Measurements from ENCODE around the gene CDK5RAP3. TPM values are rescaled to one million over a fixed set of nuclear protein-coding genes. Genes with fewer than 3 reads are reported as not detected.
A peak's percentile ranks its signal among the peaks of the same experiment; 100 is the strongest.
"Not testable (repeated sequence)": the region's sequence is repeated elsewhere in the genome, so short reads cannot be mapped to it uniquely, and the experiment has no call there.

CDK5RAP3 gene
- total RNA-seq, 1 experiment from 2014 or later, result 213 TPM

GRCh38 chr17:48011405-48012150 is 40.7 kb downstream of the CDK5RAP3 start:
- peaks cover 38% of the 10 kb centered on the region for H3K4me1 ChIP-seq (ENCODE audit: low read length)
- H3K79me2 ChIP-seq (ENCODE audit: low read length), result no peaks in the 10 kb centered on the region
- no peaks in the 10 kb centered on the region for H4K20me1 ChIP-seq (ENCODE audit: insufficient read depth, low read depth, low read length)
- H3K4me3 ChIP-seq (ENCODE audit: low read length), result peak overlapping the region; percentile 80
- H3K9me2 ChIP-seq (replicated peaks; ENCODE audit: insufficient read depth, low read length), result no peaks in the 10 kb centered on the region
- H3K9me3 ChIP-seq (ENCODE audit: low read length), result no peaks in the 10 kb centered on the region
- H3K36me3 ChIP-seq (ENCODE audit: insufficient read depth, low read length), result no peaks in the 10 kb centered on the region
- DNase-seq, result peak; percentile 87
- no peaks in the 10 kb centered on the region for H3K27me3 ChIP-seq (ENCODE audit: low read length)
- H3K27ac ChIP-seq (ENCODE audit: low read length), result peak overlapping the region; percentile 66
- H3K9ac ChIP-seq (ENCODE audit: low read length), result peak overlapping the region; percentile 84
- H2AFZ ChIP-seq (ENCODE audit: low read length), result peak overlapping the region; percentile 95
- H3K4me2 ChIP-seq (ENCODE audit: low read depth, low read length, poor library complexity, severe bottlenecking), result peak overlapping the region; percentile 100

DNA sequence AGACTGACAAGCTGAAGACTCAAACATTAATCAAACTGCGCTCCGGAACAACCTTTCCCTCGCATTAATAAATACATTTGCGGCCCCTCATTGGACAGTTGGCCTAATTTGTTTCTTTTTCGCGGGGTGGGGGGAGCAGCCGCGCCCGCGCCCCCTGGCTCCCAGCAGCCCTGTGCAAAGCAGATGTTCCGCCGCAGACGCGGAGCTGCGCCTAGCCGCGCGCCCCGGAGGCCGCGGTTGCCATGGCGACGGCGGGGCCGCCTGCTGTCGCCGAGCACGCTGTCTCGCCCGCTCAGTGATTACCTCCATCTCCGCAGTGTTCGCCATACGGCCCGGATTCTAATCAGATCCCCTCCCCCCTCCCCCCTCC is 41.2 kb downstream of the CDK5RAP3 start:
- H3K27me3 ChIP-seq (ENCODE audit: low read length), result no peaks in the 10 kb centered on the region
- H3K36me3 ChIP-seq (ENCODE audit: insufficient read depth, low read length), result no peaks in the 10 kb centered on the region
- peak overlapping the region; percentile 100 for H3K4me2 ChIP-seq (ENCODE audit: low read depth, low read length, poor library complexity, severe bottlenecking)
- H2AFZ ChIP-seq (ENCODE audit: low read length), result peak overlapping the region; percentile 95
- H4K20me1 ChIP-seq (ENCODE audit: insufficient read depth, low read depth, low read length), result no peaks in the 10 kb centered on the region
- H3K4me1 ChIP-seq (ENCODE audit: low read length), result peaks cover 41% of the 10 kb centered on the region
- H3K9me3 ChIP-seq (ENCODE audit: low read length), result no peaks in the 10 kb centered on the region
- peak overlapping the region; percentile 66 for H3K27ac ChIP-seq (ENCODE audit: low read length)
- H3K79me2 ChIP-seq (ENCODE audit: low read length), result no peaks in the 10 kb centered on the region
- peak overlapping the region; percentile 80 for H3K4me3 ChIP-seq (ENCODE audit: low read length)
- peak overlapping the region; percentile 84 for H3K9ac ChIP-seq (ENCODE audit: low read length)
- peak; percentile 93 for DNase-seq
- no peaks in the 10 kb centered on the region for H3K9me2 ChIP-seq (replicated peaks; ENCODE audit: insufficient read depth, low read length)

GRCh38 chr17:48012654-48013053 is 41.7 kb downstream of the CDK5RAP3 start:
- H3K79me2 ChIP-seq (ENCODE audit: low read length), result no peaks in the 10 kb centered on the region
- H3K27ac ChIP-seq (ENCODE audit: low read length), result no peak overlapping the region
- no peaks in the 10 kb centered on the region for H3K36me3 ChIP-seq (ENCODE audit: insufficient read depth, low read length)
- H3K9me2 ChIP-seq (replicated peaks; ENCODE audit: insufficient read depth, low read length), result no peaks in the 10 kb centered on the region
- H3K4me2 ChIP-seq (ENCODE audit: low read depth, low read length, poor library complexity, severe bottlenecking), result peak overlapping the region; percentile 100
- no peaks in the 10 kb centered on the region for H4K20me1 ChIP-seq (ENCODE audit: insufficient read depth, low read depth, low read length)
- H2AFZ ChIP-seq (ENCODE audit: low read length), result 0 out of 2 replicates have a peak overlapping the region, but pooled peaks have one; percentile 48
- H3K4me1 ChIP-seq (ENCODE audit: low read length), result peaks cover 46% of the 10 kb centered on the region
- H3K4me3 ChIP-seq (ENCODE audit: low read length), result peak overlapping the region; percentile 56
- no peaks in the 10 kb centered on the region for H3K27me3 ChIP-seq (ENCODE audit: low read length)
- DNase-seq, result no peak
- 0 out of 2 replicates have a peak overlapping the region, but pooled peaks have one; percentile 31 for H3K9ac ChIP-seq (ENCODE audit: low read length)
- no peaks in the 10 kb centered on the region for H3K9me3 ChIP-seq (ENCODE audit: low read length)

DNA sequence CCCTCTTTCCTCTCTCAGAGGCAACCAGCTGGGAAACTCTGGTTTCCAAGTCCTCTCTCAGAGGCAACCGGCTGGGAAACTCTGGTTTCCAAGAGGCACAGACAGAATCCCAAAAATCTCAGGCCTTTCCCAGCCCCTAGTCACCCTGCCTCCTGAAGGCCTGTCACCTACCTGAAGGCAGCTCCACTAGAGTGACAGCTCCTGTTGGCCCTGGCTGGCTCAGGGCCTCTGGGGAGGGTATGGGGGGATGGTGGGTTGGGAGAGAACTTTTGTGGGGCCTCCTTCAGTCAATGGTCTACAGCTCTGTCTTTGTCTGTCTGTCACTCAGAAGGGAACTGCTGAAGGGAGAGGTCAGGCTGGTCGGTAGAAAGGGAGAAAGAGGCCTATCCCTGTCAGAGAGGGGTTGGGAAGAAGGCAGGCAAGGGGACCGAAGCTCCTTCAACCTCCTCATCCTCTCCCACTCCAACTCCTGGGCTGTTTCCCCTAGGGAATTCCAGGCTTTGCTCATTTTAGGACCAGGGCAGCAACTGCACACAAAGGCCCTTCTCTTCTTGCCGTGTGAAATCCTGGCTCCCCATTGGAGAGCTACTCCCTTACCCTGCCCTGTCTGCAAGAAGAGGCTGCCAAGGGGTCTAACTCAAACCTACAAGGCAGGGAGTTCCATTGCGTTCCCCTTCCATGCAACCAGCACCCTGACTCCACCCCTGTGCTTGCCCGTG is 43.1 kb downstream of the CDK5RAP3 start:
- no peaks in the 10 kb centered on the region for H3K79me2 ChIP-seq (ENCODE audit: low read length)
- no peak overlapping the region for H3K4me3 ChIP-seq (ENCODE audit: low read length)
- no peak for DNase-seq
- H3K4me1 ChIP-seq (ENCODE audit: low read length), result peaks cover 55% of the 10 kb centered on the region
- no peaks in the 10 kb centered on the region for H3K36me3 ChIP-seq (ENCODE audit: insufficient read depth, low read length)
- no peak overlapping the region for H3K9ac ChIP-seq (ENCODE audit: low read length)
- no peak overlapping the region for H3K4me2 ChIP-seq (ENCODE audit: low read depth, low read length, poor library complexity, severe bottlenecking)
- no peak overlapping the region for H3K27ac ChIP-seq (ENCODE audit: low read length)
- no peaks in the 10 kb centered on the region for H3K9me3 ChIP-seq (ENCODE audit: low read length)
- H3K27me3 ChIP-seq (ENCODE audit: low read length), result no peaks in the 10 kb centered on the region
- H2AFZ ChIP-seq (ENCODE audit: low read length), result no peak overlapping the region
- no peaks in the 10 kb centered on the region for H3K9me2 ChIP-seq (replicated peaks; ENCODE audit: insufficient read depth, low read length)
- H4K20me1 ChIP-seq (ENCODE audit: insufficient read depth, low read depth, low read length), result no peaks in the 10 kb centered on the region

DNA sequence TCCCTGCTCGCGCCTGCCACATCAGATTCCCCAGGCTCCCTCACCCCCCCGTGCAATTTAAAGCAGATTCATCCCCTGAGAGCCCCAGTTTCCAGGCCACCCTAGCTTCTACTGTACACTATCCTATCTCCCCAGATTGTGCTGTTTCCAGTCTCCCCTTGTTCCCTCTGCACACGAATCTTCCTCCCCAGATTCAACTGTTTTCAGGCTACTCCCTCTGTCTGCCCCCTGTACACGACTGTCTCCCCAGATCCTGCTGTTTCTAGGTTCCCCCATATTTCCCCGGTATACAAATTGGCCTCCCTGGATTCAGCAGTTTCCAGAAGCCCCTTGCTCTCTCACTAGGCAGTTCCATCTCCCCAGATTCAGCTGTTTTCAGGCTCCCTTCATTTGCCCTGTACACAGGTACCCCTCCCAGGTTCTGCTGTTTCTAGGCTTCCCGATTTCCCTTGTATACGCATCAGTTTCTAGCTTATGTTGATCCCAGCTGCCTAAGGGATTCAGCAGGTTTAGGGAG is 43.7 kb downstream of the CDK5RAP3 start:
- Histone ChIP-seq H3K9me2 (replicated peaks; ENCODE audit: insufficient read depth, low read length) (no peaks in the 10 kb centered on the region), H3K27me3 (ENCODE audit: low read length) (no peaks in the 10 kb centered on the region), H3K4me3 (ENCODE audit: low read length) (no peak overlapping the region), H3K79me2 (ENCODE audit: low read length) (no peaks in the 10 kb centered on the region), H4K20me1 (ENCODE audit: insufficient read depth, low read depth, low read length) (no peaks in the 10 kb centered on the region), H3K9ac (ENCODE audit: low read length) (0 out of 2 replicates have a peak overlapping the region, but pooled peaks have one; percentile 3), H2AFZ (ENCODE audit: low read length) (no peak overlapping the region), H3K27ac (ENCODE audit: low read length) (no peak overlapping the region), H3K36me3 (ENCODE audit: insufficient read depth, low read length) (no peaks in the 10 kb centered on the region), H3K4me1 (ENCODE audit: low read length) (peaks cover 55% of the 10 kb centered on the region), H3K9me3 (ENCODE audit: low read length) (no peaks in the 10 kb centered on the region), H3K4me2 (ENCODE audit: low read depth, low read length, poor library complexity, severe bottlenecking) (no peak overlapping the region)
- DNase-seq, result no peak

DNA sequence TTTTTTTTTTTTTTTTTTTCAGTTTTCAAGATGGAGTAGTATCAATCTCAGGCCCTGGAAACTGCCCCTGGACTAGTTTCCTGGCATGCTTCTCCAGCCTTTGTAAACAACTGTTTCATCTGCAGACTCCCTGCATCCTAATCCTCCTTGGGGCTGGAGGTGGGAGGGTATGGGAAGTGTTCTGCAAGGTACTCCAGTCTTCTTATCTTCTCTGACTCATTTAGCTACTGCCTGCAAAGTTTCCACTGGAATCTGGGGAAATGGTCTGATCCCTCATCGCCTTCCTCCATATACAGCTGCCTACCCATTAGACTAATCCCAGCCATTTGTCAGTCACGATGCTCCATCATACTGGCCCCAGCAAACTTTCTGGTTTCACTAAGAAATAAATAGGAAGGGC is 45.2 kb downstream of the CDK5RAP3 start:
- Histone ChIP-seq H3K4me3 (ENCODE audit: low read length) (no peak overlapping the region), H3K4me2 (ENCODE audit: low read depth, low read length, poor library complexity, severe bottlenecking) (no peak overlapping the region), H3K9ac (ENCODE audit: low read length) (no peak overlapping the region), H2AFZ (ENCODE audit: low read length) (no peak overlapping the region), H3K27ac (ENCODE audit: low read length) (no peak overlapping the region), H3K4me1 (ENCODE audit: low read length) (peaks cover 50% of the 10 kb centered on the region), H3K36me3 (ENCODE audit: insufficient read depth, low read length) (no peaks in the 10 kb centered on the region), H4K20me1 (ENCODE audit: insufficient read depth, low read depth, low read length) (no peaks in the 10 kb centered on the region), H3K9me2 (replicated peaks; ENCODE audit: insufficient read depth, low read length) (no peaks in the 10 kb centered on the region), H3K27me3 (ENCODE audit: low read length) (no peaks in the 10 kb centered on the region), H3K79me2 (ENCODE audit: low read length) (no peaks in the 10 kb centered on the region), H3K9me3 (ENCODE audit: low read length) (no peaks in the 10 kb centered on the region)
- DNase-seq, result no peak

DNA sequence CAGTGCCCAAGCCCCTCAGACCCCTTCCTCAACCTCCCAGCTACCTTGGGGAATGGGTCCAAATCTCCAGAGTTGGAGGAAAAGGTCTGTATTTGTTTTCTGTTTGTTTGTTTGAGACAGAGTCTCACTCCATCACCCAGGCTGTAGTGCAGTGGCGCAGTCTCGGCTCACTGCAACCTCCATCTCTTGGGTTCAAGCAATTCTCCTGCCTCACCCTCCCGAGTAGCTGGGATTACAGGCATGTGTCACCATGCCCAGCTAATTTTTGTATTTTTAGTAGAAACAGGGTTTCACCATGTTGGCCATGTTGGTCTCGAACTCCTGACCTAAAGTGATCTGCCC is 46.9 kb downstream of the CDK5RAP3 start:
- 0 out of 2 replicates have a peak overlapping the region, but pooled peaks have one; percentile 15 for H3K9ac ChIP-seq (ENCODE audit: low read length)
- peak overlapping the region; percentile 44; the same call in 1 of the 2 replicates for H2AFZ ChIP-seq (ENCODE audit: low read length)
- not testable (repeated sequence) for H3K27ac ChIP-seq (ENCODE audit: low read length); H4K20me1 ChIP-seq (ENCODE audit: insufficient read depth, low read depth, low read length); H3K79me2 ChIP-seq (ENCODE audit: low read length); DNase-seq; H3K4me3 ChIP-seq (ENCODE audit: low read length); H3K36me3 ChIP-seq (ENCODE audit: insufficient read depth, low read length); H3K9me3 ChIP-seq (ENCODE audit: low read length); H3K27me3 ChIP-seq (ENCODE audit: low read length); H3K9me2 ChIP-seq (replicated peaks; ENCODE audit: insufficient read depth, low read length)
- H3K4me1 ChIP-seq (ENCODE audit: low read length), result peaks cover 35% of the 10 kb centered on the region
- peak overlapping the region; percentile 11 for H3K4me2 ChIP-seq (ENCODE audit: low read depth, low read length, poor library complexity, severe bottlenecking)

- H3K4me2 ChIP-seq (ENCODE audit: low read depth, low read length, poor library complexity, severe bottlenecking), result no peak overlapping the region
Observed at GRCh38 chr17:48021934-48022333, 51.0 kb downstream of the CDK5RAP3 start.

More at GRCh38 chr17:48021934-48022333, 51.0 kb downstream of the CDK5RAP3 start:
- no peaks in the 10 kb centered on the region for H3K79me2 ChIP-seq (ENCODE audit: low read length)
- H3K36me3 ChIP-seq (ENCODE audit: insufficient read depth, low read length), result no peaks in the 10 kb centered on the region
- no peaks in the 10 kb centered on the region for H4K20me1 ChIP-seq (ENCODE audit: insufficient read depth, low read depth, low read length)
- H3K9me3 ChIP-seq (ENCODE audit: low read length), result no peaks in the 10 kb centered on the region
- H3K4me1 ChIP-seq (ENCODE audit: low read length), result peaks cover 48% of the 10 kb centered on the region
- H2AFZ ChIP-seq (ENCODE audit: low read length), result no peak overlapping the region
- H3K4me3 ChIP-seq (ENCODE audit: low read length), result no peak overlapping the region
- H3K27ac ChIP-seq (ENCODE audit: low read length), result no peak overlapping the region
- no peaks in the 10 kb centered on the region for H3K27me3 ChIP-seq (ENCODE audit: low read length)
- no peaks in the 10 kb centered on the region for H3K9me2 ChIP-seq (replicated peaks; ENCODE audit: insufficient read depth, low read length)
- DNase-seq, result no peak
- H3K9ac ChIP-seq (ENCODE audit: low read length), result no peak overlapping the region

All from Karpas-422 (cell line).